SJCRH30 (cell line): Measurements from ENCODE around the gene CFAP57. TPM values are rescaled to one million over a fixed set of nuclear protein-coding genes. Genes with fewer than 3 reads are reported as not detected.

ENCODE experiments used
- DNase-seq, 2 experiments: peaks; one replicate each; pipeline ENCODE4 v3.0.0-alpha.2; 2015 to 2020
- H3K27ac ChIP-seq: fragments of 250-450 bp; sonication (Bioruptor Pico); 2 replicates; pipeline ENCODE4 v1.5.1; 2020; ENCODE audit warnings: mild to moderate bottlenecking, moderate library complexity
- H3K27me3 ChIP-seq: fragments of 250-450 bp; sonication (Bioruptor Pico); 2 replicates; pipeline ENCODE4 v1.5.1; 2020; ENCODE audit warnings: mild to moderate bottlenecking, moderate library complexity
- H3K36me3 ChIP-seq: fragments of 250-450 bp; sonication (Bioruptor Pico); 2 replicates; pipeline ENCODE4 v1.5.1; 2020; ENCODE audit warnings: mild to moderate bottlenecking, moderate library complexity
- H3K4me1 ChIP-seq: fragments of 250-450 bp; sonication (Bioruptor Pico); 2 replicates; pipeline ENCODE4 v1.5.1; 2020; ENCODE audit warnings: mild to moderate bottlenecking, moderate library complexity
- H3K4me3 ChIP-seq: fragments of 250-450 bp; sonication (Bioruptor Pico); 2 replicates; pipeline ENCODE4 v1.5.1; 2020; ENCODE audit warnings: mild to moderate bottlenecking, moderate library complexity
- H3K9me3 ChIP-seq: fragments of 250-450 bp; sonication (Bioruptor Pico); replicated peaks from 2 replicates; pipeline ENCODE4 v1.5.1; 2020; ENCODE audit warnings: mild to moderate bottlenecking, moderate library complexity
- total RNA-seq: library from RNA; depleted of rRNA; stranded (reverse); fragments of >200 nt; shearing (Covaris generic); gene quantifications from 2 replicates; pipeline ENCODE4 v1.2.3, GENCODE V29; 2014

Gene CFAP57
- total RNA-seq, 1 experiment from 2014 or later = 0.04 TPM

DNA sequence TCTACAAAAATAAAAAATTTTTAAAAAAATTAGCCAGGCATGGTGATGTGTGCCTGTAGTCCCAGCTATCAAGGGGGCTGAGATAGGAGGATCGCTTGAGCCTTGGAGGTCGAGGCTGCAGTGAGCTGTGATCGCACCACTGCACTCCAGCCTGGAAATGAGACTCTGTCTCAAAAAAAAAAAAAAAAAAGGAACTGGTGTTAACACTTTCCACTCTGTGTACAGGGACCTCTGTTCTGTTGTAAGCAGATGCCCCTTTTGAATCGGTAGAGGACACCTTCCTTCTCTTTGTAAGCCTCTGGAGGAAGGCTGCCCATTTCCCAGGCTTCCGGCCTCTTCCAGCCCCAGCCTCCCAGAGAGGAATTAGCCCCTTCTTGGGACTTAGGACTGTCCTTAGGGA, 120.5 kb downstream of the CFAP57 start:
- Histone ChIP-seq H3K36me3 (no peaks in the 10 kb centered on the region), H3K27me3 (peaks cover 3% of the 10 kb centered on the region; the same call in 1 of the 2 replicates), H3K4me3 (no peak overlapping the region), H3K9me3 (no peaks in the 10 kb centered on the region), H3K27ac (no peak overlapping the region), H3K4me1 (peaks cover 7% of the 10 kb centered on the region; the same call in 1 of the 2 replicates)
- DNase-seq = no peak

DNA sequence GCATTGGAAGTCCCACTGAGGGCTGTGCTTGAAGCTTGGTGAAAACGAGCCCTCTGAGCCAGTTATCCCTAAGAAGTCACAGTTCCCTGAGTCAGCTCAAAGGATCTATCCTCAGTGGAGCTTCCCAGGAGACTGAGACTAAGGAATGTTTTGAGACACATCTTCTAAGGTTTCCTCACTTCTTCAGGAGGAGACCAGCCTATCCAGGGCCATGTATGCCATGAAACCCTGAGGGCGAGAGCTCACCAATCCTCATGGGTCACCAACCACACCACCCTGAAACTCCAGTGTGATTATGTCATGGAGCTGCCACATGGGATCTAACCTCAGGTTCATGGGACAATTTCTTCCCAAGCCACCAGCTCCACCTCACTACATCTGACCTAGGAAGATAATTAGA, 121.0 kb downstream of the CFAP57 start:
- no peak overlapping the region for H3K4me3 ChIP-seq
- no peak for DNase-seq
- H3K36me3 ChIP-seq = no peaks in the 10 kb centered on the region
- H3K27ac ChIP-seq = no peak overlapping the region
- peaks cover 5% of the 10 kb centered on the region; the same call in 1 of the 2 replicates for H3K27me3 ChIP-seq
- H3K4me1 ChIP-seq = peaks cover 7% of the 10 kb centered on the region; the same call in 1 of the 2 replicates
- no peaks in the 10 kb centered on the region for H3K9me3 ChIP-seq

DNA sequence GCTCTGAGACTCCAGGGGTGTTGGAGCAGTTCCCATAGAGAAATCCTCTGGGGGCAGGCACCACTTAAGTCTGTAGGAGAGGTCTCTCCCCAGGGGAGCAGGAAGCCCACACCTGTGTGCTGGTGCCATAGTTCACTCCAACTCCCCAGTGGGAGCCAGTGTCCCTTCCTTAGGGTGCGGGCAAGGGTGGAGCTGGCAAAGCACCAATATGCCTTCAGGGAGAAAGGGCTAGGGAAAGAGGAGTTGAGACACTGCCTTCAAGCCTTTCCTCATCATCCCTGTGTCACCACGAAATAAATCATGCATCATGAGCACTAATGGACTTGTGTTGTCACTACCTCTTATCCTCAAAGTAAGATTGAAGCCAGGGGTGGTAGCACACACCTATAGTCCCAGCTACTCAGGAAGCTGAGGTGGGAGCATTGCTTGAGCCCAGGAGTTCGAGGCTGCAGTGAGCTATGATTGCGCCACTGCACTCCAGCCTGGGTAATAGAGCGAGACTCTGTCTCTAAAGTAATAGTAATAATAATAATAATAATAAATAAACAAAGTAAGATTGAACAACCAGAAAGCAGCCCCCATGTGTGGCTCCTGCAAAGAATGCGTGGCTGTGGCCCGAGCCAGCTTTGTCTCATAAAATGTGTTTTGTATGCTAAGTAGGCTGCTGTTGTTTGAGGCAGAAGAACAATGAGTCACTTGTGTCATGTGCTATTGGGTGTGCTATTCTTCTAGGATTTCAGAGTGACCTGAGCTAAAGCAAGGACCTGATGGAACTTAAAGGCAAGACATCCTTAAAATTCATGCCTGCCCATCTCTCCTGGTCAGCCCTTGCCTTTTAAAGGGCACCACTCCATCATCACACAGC, 122.0 kb downstream of the CFAP57 start:
- Histone ChIP-seq H3K27ac (no peak overlapping the region), H3K27me3 (peaks cover 5% of the 10 kb centered on the region; the same call in 1 of the 2 replicates), H3K9me3 (no peaks in the 10 kb centered on the region), H3K36me3 (no peaks in the 10 kb centered on the region), H3K4me1 (peaks cover 7% of the 10 kb centered on the region; the same call in 1 of the 2 replicates), H3K4me3 (no peak overlapping the region)
- DNase-seq = no peak

DNA sequence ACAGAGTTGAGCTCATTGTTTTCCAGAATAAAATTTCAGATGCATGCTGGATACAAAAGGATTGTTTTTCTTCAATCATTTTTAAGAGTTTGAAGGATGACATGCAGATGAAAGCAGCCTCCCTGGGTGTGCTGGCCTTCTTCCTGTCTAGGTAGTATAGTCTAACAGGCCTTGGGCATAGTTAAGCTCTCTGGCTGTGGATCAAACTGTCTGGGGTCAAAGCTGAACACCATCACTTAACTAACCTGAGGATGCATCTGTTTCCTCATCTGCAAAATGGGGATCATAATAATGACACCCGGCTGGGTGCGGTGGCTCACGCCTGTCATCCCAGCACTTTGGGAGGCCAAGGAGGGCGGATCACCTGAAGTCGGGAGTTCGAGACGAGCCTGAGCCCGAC, 122.6 kb downstream of the CFAP57 start:
- H3K27me3 ChIP-seq = peaks cover 5% of the 10 kb centered on the region; the same call in 1 of the 2 replicates
- H3K36me3 ChIP-seq = no peaks in the 10 kb centered on the region
- no peaks in the 10 kb centered on the region for H3K9me3 ChIP-seq
- no peak overlapping the region for H3K27ac ChIP-seq
- DNase-seq = no peak
- H3K4me3 ChIP-seq = no peak overlapping the region
- H3K4me1 ChIP-seq = peaks cover 7% of the 10 kb centered on the region; the same call in 1 of the 2 replicates

DNA sequence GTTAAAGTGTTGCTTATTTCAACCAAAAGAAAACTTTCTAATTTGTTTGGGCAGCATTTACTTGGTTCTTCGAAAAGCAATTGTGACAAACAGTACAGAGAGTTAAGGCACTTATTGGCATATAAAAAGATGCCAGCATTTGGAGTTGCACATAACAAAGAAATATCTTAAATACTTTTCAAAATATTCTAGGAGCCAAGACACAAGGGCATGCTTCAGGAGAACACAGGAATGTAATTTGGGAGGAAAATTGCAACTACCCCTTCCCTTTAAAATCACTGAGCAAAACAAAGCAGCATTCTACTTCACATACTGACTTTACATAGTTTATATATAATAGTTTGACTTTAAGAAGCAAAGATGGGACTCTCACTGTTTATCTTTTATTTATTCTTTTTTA, 124.1 kb downstream of the CFAP57 start:
- DNase-seq = no peak
- Histone ChIP-seq H3K9me3 (no peaks in the 10 kb centered on the region), H3K27ac (no peak overlapping the region)

DNA sequence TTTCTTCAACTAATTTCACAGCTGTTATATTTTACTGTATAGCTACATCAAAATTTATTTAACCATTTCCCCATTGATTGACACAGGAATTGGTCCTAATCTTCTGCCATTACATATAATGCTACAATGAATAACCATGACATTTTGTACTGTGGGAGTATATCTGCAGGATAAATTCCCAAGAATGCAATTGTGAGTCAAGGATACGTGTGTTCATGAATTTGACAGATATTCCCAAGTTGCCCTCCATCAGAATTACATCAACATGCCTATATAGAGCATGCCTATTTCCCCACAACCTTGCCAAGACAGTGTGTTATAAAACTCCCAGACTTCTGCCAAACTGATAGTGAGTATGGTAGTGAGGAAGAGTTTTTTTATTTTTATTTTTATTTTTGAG, 125.9 kb downstream of the CFAP57 start:
- H3K4me3 ChIP-seq = no peak overlapping the region
- no peak overlapping the region for H3K27ac ChIP-seq

More for the DNA sequence above, 124.1 kb downstream of the CFAP57 start:
- peaks cover 5% of the 10 kb centered on the region; the same call in 1 of the 2 replicates for H3K27me3 ChIP-seq
- H3K36me3 ChIP-seq = no peaks in the 10 kb centered on the region
- no peak overlapping the region for H3K4me3 ChIP-seq
- peaks cover 7% of the 10 kb centered on the region; the same call in 1 of the 2 replicates for H3K4me1 ChIP-seq

DNA sequence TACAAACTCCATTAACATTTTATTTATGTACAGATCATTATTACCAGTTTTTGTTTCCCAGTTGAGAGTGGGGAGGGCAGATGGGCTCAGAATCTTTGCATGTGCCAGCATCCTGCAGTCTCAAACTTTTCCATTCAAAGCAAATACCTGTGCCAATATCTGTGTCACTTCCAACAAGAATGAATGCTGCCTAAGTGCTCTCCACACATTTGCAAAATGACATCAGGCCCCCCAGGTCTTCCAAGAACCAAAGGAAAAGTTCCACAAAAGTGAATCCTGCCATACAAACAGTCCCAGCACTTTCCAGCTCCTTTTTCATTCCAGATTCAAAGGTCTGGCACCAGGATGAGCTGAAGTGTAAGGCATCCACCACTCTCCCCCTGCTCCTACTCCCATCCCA, 127.0 kb downstream of the CFAP57 start:
- H3K4me3 ChIP-seq = no peak overlapping the region
- peaks cover 5% of the 10 kb centered on the region; the same call in 1 of the 2 replicates for H3K4me1 ChIP-seq
- no peak overlapping the region for H3K27ac ChIP-seq
- DNase-seq = no peak
- H3K27me3 ChIP-seq = peaks cover 9% of the 10 kb centered on the region; the same call in 1 of the 2 replicates
- no peaks in the 10 kb centered on the region for H3K9me3 ChIP-seq
- no peaks in the 10 kb centered on the region for H3K36me3 ChIP-seq

More for the DNA sequence above, 125.9 kb downstream of the CFAP57 start:
- Histone ChIP-seq H3K4me1 (peaks cover 7% of the 10 kb centered on the region; the same call in 1 of the 2 replicates), H3K9me3 (no peaks in the 10 kb centered on the region), H3K36me3 (no peaks in the 10 kb centered on the region), H3K27me3 (peaks cover 9% of the 10 kb centered on the region; the same call in 1 of the 2 replicates)
- DNase-seq = no peak

DNA sequence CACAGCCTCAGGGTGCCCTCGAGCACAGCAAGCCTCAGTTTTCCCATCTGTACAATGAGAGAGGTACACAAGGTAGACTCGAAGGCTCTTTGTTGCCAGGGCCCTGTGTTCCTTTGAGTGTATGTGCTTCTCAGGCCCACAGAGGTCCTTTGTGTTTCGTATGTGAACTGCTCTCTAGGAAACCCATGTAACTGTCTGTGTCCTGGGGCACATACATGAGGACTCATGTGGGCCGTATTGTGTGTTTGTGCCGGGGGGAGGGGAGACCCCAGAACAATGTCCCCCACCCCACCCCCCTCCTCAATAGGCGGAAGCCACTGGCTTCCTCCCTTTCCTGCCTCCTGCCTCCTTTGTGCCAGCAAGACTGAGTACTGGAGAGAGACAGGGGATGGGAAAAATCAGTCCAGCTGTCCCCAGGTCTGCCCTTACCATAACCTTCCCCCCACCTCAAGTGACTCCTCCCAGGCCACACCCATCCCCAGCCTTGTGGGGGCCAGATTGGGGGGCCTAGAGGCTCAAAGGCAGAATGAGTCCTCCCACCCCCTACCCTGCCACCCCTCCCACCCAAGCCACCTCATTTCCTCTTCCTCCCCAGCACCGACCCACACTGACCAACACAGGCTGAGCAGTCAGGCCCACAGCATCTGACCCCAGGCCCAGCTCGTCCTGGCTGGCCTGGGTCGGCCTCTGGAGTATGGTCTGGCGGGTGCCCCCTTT, 128.4 kb downstream of the CFAP57 start, which contains the start of gene TIE1:
Gene TIE1, plus strand, starts transcription at position 605 of the 717 bp plus-strand sequence. Its CDS starts 90 bp downstream, at position 695.
- H3K4me3 ChIP-seq = no peak within 1 kb of the TSS
- no peaks in the 10 kb centered on the region for H3K9me3 ChIP-seq
- no peak within 1 kb of the TSS for H3K27ac ChIP-seq
- H3K4me1 ChIP-seq = no peaks in the 10 kb centered on the region; the same call in 1 of the 2 replicates
- peaks cover 9% of the 10 kb centered on the region; the same call in 1 of the 2 replicates for H3K27me3 ChIP-seq
- no peak for DNase-seq
- no peaks in the 10 kb centered on the region for H3K36me3 ChIP-seq

DNA sequence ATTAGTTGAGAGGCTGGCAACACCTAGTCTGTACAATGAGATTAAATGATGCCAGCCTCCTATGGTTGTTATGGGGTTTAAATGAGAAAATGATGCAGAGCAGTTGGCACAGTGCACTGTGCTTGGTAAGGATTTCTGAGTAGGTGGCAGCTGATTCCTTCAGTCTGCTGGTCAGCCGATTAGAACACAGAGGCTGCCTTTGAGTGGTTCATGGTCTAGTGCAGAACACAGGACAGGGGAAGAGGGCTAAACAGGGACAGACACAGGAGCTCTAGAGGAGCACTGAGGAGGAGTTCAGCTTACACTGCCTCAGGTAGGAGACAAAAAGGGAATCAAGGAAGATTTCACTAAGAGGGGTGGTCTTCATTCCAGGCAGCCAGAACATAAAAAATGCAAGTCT, 130.1 kb downstream of the CFAP57 start:
- H3K4me1 ChIP-seq = no peaks in the 10 kb centered on the region
- H3K36me3 ChIP-seq = no peaks in the 10 kb centered on the region
- no peak overlapping the region for H3K27ac ChIP-seq
- H3K4me3 ChIP-seq = no peak overlapping the region
- no peaks in the 10 kb centered on the region for H3K9me3 ChIP-seq
- no peak for DNase-seq
- H3K27me3 ChIP-seq = peaks cover 15% of the 10 kb centered on the region; the same call in 1 of the 2 replicates

DNA sequence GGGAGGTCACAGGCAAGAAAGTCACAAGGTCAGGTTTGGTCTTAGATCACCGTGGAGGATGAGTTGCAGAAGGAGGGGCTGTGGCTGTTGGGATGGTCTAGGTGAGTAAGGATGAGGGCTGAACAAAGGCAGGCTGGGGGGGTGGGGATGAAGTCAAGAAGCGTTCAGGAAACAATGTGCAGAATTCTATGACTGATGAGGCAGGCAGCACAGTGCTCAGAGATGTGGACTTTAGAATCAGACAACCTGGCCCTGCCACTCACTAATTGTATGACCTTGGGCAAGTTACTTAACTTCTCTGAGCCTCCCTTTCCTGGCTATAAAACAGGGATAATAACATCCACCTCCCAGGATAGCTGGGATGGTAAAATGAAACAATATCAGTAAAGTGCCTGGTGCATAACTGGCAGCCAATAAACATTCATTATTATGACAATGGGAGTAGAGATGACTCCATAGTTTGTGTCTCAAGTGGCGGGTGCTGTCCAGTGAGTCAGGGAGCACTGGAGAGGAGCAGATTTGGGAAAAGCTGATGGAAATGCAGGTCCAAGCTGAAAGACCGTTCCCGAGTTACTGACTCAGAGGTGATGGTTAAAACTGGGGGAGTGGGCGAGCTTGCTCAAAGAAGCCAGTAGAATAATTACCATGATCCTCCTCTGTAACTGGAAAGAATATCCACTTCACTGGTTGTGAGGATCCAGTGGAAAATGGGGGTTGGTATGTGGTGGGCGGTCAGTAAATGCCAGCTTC, 130.8 kb downstream of the CFAP57 start:
- no peak for DNase-seq
- H3K4me3 ChIP-seq = no peak overlapping the region
- no peaks in the 10 kb centered on the region for H3K36me3 ChIP-seq
- H3K27me3 ChIP-seq = peaks cover 17% of the 10 kb centered on the region; the same call in 1 of the 2 replicates
- no peaks in the 10 kb centered on the region for H3K9me3 ChIP-seq
- H3K4me1 ChIP-seq = no peaks in the 10 kb centered on the region
- no peak overlapping the region for H3K27ac ChIP-seq

DNA sequence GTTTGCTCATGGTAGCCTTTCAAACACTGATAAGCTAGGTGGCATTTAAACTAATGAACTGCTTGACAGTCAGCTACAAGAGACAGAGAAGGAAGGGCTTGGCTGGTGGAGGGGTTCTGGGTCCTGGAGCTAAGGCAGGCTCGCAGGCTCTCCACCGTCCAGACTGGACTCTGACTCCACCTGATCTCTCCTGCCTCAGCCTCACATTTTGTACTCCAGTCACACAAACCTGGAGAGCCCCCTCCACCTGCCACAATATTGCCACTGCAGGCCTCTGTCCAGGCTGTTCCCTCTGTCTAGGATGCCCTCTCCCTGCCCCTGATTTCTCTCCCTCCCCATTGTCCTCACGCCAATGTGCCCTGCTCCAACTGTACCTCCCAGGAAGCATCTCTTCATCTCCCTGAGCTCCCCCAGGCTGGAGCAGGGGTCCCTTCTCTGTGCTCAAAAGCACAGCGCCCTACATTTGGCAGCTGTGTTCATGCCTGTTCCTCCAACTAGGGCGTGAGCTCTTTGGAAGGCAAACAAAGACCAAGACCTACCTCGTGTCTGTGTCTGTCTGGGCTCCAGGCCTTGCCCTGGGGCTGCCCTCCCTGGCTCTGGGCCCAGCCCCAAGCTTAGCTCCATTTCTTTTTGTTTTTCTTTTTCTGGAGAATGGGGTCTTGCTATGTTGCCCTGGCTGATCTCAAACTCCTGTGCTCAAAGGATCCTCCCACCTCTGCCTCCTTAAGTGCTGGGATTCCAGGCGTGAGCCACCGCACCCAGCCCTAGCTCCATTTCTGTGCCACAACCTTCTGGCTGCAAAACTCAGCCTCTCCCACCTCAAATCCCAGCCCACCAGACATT, 131.6 kb downstream of the CFAP57 start:
- DNase-seq = no peak
- Histone ChIP-seq H3K4me1 (no peaks in the 10 kb centered on the region), H3K9me3 (no peaks in the 10 kb centered on the region), H3K4me3 (no peak overlapping the region), H3K27me3 (peaks cover 21% of the 10 kb centered on the region; the same call in 1 of the 2 replicates), H3K36me3 (no peaks in the 10 kb centered on the region), H3K27ac (no peak overlapping the region)
